Activated naive CD4-positive, alpha-beta T cell treated with anti-CD3 and anti-CD28 coated beads for 36 hours (primary cell): Measurements from ENCODE around the gene BMP6. TPM values are rescaled to one million over a fixed set of nuclear protein-coding genes. Genes with fewer than 3 reads are reported as not detected.

Source experiments
- CTCF ChIA-PET: fragments of 350-600 bp; sonication (Branson Sonifier 250); formaldehyde crosslinking; loops from one replicate; lab custom pipeline; 2021; ENCODE audit warnings: antibody characterized with exemption; lab: Charles Lee
- DNase-seq: peaks from one replicate; pipeline ENCODE4 v3.0.0-alpha.2; 2020
- H3K27ac Mint-ChIP-seq: one replicate; pipeline ENCODE4 v1.8.0; 2021; ENCODE audit warnings: mild to moderate bottlenecking, mixed read lengths
- H3K27me3 Mint-ChIP-seq: one replicate; pipeline ENCODE4 v1.8.0; 2021; ENCODE audit warnings: low read depth, mixed read lengths
- H3K36me3 Mint-ChIP-seq: one replicate; pipeline ENCODE4 v1.8.0; 2021; ENCODE audit warnings: low read depth, mixed read lengths
- H3K4me1 Mint-ChIP-seq: one replicate; pipeline ENCODE4 v1.8.0; 2021; ENCODE audit warnings: low read depth, mixed read lengths
- H3K4me3 Mint-ChIP-seq: one replicate; pipeline ENCODE4 v1.8.0; 2021; ENCODE audit warnings: mild to moderate bottlenecking, moderate library complexity, mixed read lengths
- H3K9me3 Mint-ChIP-seq: one replicate; pipeline ENCODE4 v1.8.0; 2021; ENCODE audit warnings: mixed read lengths
- intact Hi-C: fragments of 100-400 bp; cut with micrococcal nuclease; formaldehyde crosslinking; loops from one replicate; pipeline ENCODE4 v1.15.1; 2023
- total RNA-seq, 2 experiments: library from RNA; stranded (reverse); gene quantifications; one replicate each; pipeline ENCODE4 v1.2.3, GENCODE V29; 2021

The BMP6 gene
- under 1 TPM; 0.32 to 0.36 TPM for total RNA-seq

GRCh38 chr6:7725849-7726415, at the start of gene BMP6:
Gene BMP6, plus strand, starts transcription at chr6:7726099. Its CDS starts 857 bp downstream, at chr6:7726956.
- CTCF ChIA-PET, result interaction anchor here (0.6 to 4.1 kb wide), 3 partner anchors 22 to 494 kb away, joined by 3 to 19 read pairs (median 3); no protein-coding TSS in a partner anchor
- peaks cover 1% of the 10 kb centered on the region for H3K36me3 Mint-ChIP-seq
- DNase-seq, result peak; percentile 69
- intact Hi-C loops, result loop anchor here (10.0 kb wide), 1 partner anchor 451 kb away; no protein-coding TSS in a partner anchor
- H3K27me3 Mint-ChIP-seq, result peaks cover 65% of the 10 kb centered on the region
- no peak within 1 kb of the TSS for H3K27ac Mint-ChIP-seq
- H3K4me1 Mint-ChIP-seq, result peaks cover 12% of the 10 kb centered on the region
- peak within 1 kb of the TSS; percentile 76 for H3K4me3 Mint-ChIP-seq
- no peaks in the 10 kb centered on the region for H3K9me3 Mint-ChIP-seq

DNA sequence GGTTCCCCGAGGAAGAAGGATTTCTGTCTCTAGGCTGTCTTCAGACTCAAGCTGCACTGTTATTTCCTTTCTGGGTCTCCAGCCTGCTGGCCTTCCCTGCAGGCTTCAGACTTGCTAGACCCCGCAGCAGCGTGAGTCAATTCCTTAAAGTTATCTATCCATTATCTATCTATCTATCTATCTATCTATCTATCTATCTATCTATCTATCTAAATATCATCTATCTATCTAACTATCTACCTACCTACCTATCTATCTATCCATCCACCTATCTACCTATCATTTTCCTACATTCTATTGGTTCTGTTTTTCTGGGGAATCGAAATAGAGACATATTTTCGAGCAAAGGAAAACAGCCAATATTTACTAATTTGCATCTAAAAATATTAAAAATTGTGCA, 48.7 kb upstream of the BMP6 start:
- no peak overlapping the region for H3K27ac Mint-ChIP-seq

DNA sequence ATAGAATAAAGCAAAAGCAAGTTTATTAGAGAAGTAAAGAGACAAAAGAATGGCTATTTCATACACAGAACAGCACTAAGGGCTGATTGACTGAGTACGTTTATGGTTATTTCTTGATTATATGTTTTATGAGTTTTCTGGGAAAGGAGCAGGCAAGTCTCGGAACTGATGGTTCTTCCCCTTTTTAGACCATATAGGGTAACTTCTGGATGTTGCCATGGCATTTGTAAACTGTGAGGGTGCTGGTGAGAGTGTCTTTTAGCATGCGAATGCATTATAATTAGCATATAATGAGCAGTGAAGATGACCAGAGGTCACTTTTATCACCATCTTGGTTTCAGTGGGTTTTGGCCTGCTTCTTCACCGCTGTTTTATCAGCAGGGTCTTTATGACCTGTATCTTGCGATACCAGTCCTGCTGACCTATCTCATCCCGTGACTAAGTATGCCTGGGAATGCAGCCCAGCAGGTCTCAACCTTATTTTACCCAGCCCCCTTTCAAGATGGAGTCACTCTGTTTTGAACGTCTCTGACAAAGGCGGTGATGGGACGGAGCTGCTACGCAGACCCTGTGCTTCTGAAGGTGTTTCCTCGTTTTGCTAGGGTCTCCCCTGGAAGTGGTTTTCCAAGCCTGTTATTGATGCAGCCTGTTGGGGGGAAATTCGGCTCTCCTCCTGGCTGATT, 45.4 kb upstream of the BMP6 start:
- peaks cover 30% of the 10 kb centered on the region for H3K27me3 Mint-ChIP-seq
- CTCF ChIA-PET, result no interaction called here
- no peak overlapping the region for H3K27ac Mint-ChIP-seq
- no peak overlapping the region for H3K4me3 Mint-ChIP-seq
- H3K4me1 Mint-ChIP-seq, result no peaks in the 10 kb centered on the region
- no peaks in the 10 kb centered on the region for H3K9me3 Mint-ChIP-seq
- intact Hi-C loops, result no loop called here
- DNase-seq, result no peak
- no peaks in the 10 kb centered on the region for H3K36me3 Mint-ChIP-seq

More for the DNA sequence above, 48.7 kb upstream of the BMP6 start:
- H3K4me3 Mint-ChIP-seq, result no peak overlapping the region
- CTCF ChIA-PET, result no interaction called here
- no peaks in the 10 kb centered on the region for H3K4me1 Mint-ChIP-seq
- H3K9me3 Mint-ChIP-seq, result no peaks in the 10 kb centered on the region
- DNase-seq, result no peak
- H3K27me3 Mint-ChIP-seq, result peaks cover 19% of the 10 kb centered on the region
- no peaks in the 10 kb centered on the region for H3K36me3 Mint-ChIP-seq
- intact Hi-C loops, result no loop called here

GRCh38 chr6:7681449-7681848, 44.5 kb upstream of the BMP6 start:
- no peak for DNase-seq
- CTCF ChIA-PET, result interaction anchor here (0.7 kb wide), 1 partner anchor 1406 kb away, joined by 3 read pairs; no protein-coding TSS in a partner anchor
- no peaks in the 10 kb centered on the region for H3K9me3 Mint-ChIP-seq

GRCh38 chr6:7684076-7684475, 41.8 kb upstream of the BMP6 start:
- H3K36me3 Mint-ChIP-seq, result no peaks in the 10 kb centered on the region
- H3K4me3 Mint-ChIP-seq, result no peak overlapping the region
- H3K9me3 Mint-ChIP-seq, result no peaks in the 10 kb centered on the region
- no peak for DNase-seq
- H3K4me1 Mint-ChIP-seq, result no peaks in the 10 kb centered on the region
- CTCF ChIA-PET, result no interaction called here
- H3K27me3 Mint-ChIP-seq, result peaks cover 39% of the 10 kb centered on the region
- intact Hi-C loops, result no loop called here
- no peak overlapping the region for H3K27ac Mint-ChIP-seq

More at GRCh38 chr6:7681449-7681848, 44.5 kb upstream of the BMP6 start:
- Mint-ChIP-seq H3K4me1 (no peaks in the 10 kb centered on the region), H3K27ac (no peak overlapping the region), H3K36me3 (no peaks in the 10 kb centered on the region), H3K4me3 (no peak overlapping the region), H3K27me3 (peaks cover 30% of the 10 kb centered on the region)
- intact Hi-C loops, result no loop called here

GRCh38 chr6:7684843-7685242, 41.1 kb upstream of the BMP6 start:
- DNase-seq, result no peak
- intact Hi-C loops, result no loop called here
- Mint-ChIP-seq H3K36me3 (no peaks in the 10 kb centered on the region), H3K4me3 (no peak overlapping the region), H3K27me3 (peaks cover 41% of the 10 kb centered on the region), H3K4me1 (no peaks in the 10 kb centered on the region), H3K9me3 (no peaks in the 10 kb centered on the region), H3K27ac (no peak overlapping the region)
- CTCF ChIA-PET, result no interaction called here

GRCh38 chr6:7685276-7685675, 40.6 kb upstream of the BMP6 start:
- peaks cover 43% of the 10 kb centered on the region for H3K27me3 Mint-ChIP-seq
- no peaks in the 10 kb centered on the region for H3K4me1 Mint-ChIP-seq
- CTCF ChIA-PET, result interaction anchor here (1.2 kb wide), 1 partner anchor 34 kb away, joined by 3 read pairs; no protein-coding TSS in a partner anchor

DNA sequence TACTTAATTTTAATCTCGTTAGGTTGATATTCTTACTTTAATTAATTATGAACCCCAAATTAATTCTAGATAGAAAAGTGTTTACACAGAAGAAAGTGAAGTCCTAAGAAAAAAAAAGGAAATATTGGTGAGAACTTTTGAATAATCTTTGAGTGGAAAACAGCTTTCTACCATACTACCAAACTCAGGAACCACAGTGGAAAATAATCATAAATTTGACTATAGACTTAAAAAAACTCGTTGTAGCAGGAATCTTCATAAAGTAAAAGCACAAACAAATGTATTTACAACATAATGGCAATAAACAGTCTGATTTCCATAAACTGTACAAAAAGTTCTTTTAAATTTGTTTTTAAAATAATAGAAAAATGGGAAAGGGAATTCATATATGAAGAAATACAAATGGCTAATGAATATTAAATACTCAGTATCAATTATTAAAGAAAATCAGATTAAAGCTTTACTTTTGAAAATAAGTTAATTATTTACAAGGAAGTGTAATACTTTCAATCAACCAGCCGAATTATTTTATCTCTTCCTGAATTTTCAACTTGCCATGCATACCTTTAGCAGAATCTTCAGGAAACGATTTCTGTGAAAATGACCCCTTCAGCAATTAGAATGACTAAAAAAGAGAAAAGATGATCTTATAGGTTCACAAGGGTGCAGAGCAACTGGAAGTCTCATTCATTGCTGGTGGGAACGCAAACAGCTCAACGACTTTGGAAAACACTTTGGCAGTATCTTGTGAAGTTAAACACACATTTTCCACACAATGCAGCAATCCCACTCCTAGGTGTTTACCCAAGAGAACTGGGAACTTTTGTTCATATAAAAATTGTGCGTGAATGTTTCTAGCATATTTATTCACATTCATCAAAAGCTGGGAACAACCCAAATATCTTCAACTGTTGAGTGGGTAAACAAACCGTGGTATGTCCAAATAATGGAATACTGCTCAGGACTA, 38.5 kb upstream of the BMP6 start:
- Mint-ChIP-seq H3K36me3 (no peaks in the 10 kb centered on the region), H3K4me3 (no peak overlapping the region), H3K27me3 (peaks cover 40% of the 10 kb centered on the region), H3K27ac (no peak overlapping the region), H3K4me1 (no peaks in the 10 kb centered on the region), H3K9me3 (no peaks in the 10 kb centered on the region)
- intact Hi-C loops, result no loop called here
- no peak for DNase-seq
- CTCF ChIA-PET, result interaction anchor here (0.7 kb wide), 1 partner anchor 17 kb away, joined by 3 read pairs; no protein-coding TSS in a partner anchor

More at GRCh38 chr6:7685276-7685675, 40.6 kb upstream of the BMP6 start:
- Mint-ChIP-seq H3K27ac (no peak overlapping the region), H3K4me3 (no peak overlapping the region), H3K36me3 (no peaks in the 10 kb centered on the region), H3K9me3 (no peaks in the 10 kb centered on the region)
- DNase-seq, result no peak
- intact Hi-C loops, result no loop called here

GRCh38 chr6:7691021-7691420, 34.9 kb upstream of the BMP6 start:
- intact Hi-C loops, result no loop called here
- CTCF ChIA-PET, result interaction anchor here (0.8 kb wide), 1 partner anchor 20 kb away, joined by 3 read pairs; no protein-coding TSS in a partner anchor
- DNase-seq, result no peak
- no peaks in the 10 kb centered on the region for H3K9me3 Mint-ChIP-seq
- H3K27ac Mint-ChIP-seq, result no peak overlapping the region
- H3K36me3 Mint-ChIP-seq, result no peaks in the 10 kb centered on the region
- H3K4me1 Mint-ChIP-seq, result no peaks in the 10 kb centered on the region
- no peak overlapping the region for H3K4me3 Mint-ChIP-seq
- peaks cover 27% of the 10 kb centered on the region for H3K27me3 Mint-ChIP-seq

DNA sequence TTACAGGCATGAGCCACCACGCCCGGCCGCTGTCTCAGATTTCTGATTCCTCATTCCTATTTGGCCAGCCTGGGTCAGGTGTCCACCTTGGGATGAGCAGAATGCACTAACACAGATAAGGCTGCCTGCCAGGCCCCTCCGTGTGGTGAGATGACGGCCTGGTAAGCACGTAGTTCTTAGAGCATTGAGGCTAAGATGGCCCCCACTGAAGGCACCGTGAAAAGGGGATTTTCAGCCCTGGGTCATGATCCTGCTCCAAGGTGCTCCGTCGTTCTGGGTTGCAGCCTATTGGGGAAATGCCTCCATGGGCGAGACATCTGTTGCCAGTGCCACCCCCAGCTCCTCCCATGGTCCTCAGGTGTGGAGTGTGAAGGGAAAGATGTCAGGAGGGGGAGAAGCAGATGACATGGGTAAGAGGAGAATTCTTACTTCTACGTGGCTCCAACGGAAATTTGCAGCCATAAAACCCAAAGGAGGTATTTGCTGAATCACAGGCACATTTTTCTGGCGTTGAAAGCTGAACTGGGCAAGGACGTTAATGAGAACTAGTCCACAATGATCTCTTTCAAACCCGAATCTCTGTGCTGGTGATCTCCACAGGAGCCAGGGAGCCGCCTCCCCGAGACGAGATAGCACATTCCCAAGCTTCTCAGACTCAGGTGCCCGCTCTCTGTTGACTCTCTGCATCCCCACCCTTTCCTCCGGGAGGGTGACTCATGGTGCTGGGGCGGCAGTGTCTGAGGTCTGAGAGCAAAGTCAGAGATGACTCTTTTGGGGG, 34.0 kb upstream of the BMP6 start:
- Mint-ChIP-seq H3K36me3 (no peaks in the 10 kb centered on the region), H3K27ac (no peak overlapping the region), H3K27me3 (peaks cover 27% of the 10 kb centered on the region), H3K4me1 (no peaks in the 10 kb centered on the region), H3K4me3 (no peak overlapping the region), H3K9me3 (no peaks in the 10 kb centered on the region)
- intact Hi-C loops, result no loop called here
- DNase-seq, result no peak
- CTCF ChIA-PET, result no interaction called here

DNA sequence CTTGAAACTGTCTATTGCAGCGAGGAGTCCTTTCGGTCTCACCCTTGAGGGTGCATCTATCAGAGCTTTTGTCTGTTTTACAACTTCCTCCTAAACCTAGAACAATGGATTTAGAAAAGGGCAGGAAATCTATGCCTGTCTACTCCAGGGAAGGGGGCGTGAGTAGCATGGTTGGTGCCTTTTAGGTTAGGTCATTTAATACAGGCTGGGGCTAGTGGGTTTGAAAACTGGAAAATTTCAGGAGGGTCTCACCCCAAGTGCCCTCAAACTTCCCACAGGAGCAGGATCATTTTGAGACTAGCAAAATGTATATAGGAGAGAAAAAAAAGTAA, 33.5 kb upstream of the BMP6 start:
- Mint-ChIP-seq H3K9me3 (no peaks in the 10 kb centered on the region), H3K36me3 (peaks cover 1% of the 10 kb centered on the region), H3K27ac (no peak overlapping the region), H3K4me3 (no peak overlapping the region), H3K27me3 (peaks cover 27% of the 10 kb centered on the region), H3K4me1 (peaks cover 4% of the 10 kb centered on the region)
- no peak for DNase-seq
- intact Hi-C loops, result no loop called here
- CTCF ChIA-PET, result no interaction called here
